KBM-7 (cell line): ENCODE data around the gene CD8A.
"Not testable (repeated sequence)": the region's sequence is repeated elsewhere in the genome, so short reads cannot be mapped to it uniquely, and the experiment has no call there.

Source experiments
- DNase-seq: peaks from one replicate; pipeline ENCODE4 v3.0.0-alpha.2; 2015
- in situ Hi-C: fragments of 300-500 bp; cut with MboI; formaldehyde crosslinking; loops from 2 replicates; pipeline ENCODE4 v1.14.3; 2020; ENCODE audit warnings: low sequenced_read_pairs, low pct_unique_long_range_greater_than_20kb, mixed read lengths

The CD8A gene

GRCh38 chr2:86747711-86748639 is 42.7 kb downstream of the CD8A start:
- DNase-seq, result no peak
- in situ Hi-C loops, result no loop called here

- in situ Hi-C loops, result no loop called here
These were observed 43.8 kb downstream of the CD8A start for GRCh38 chr2:86746939-86747338.

GRCh38 chr2:86744152-86744551 is 46.6 kb downstream of the CD8A start:
- in situ Hi-C loops, result no loop called here

More at GRCh38 chr2:86746939-86747338, 43.8 kb downstream of the CD8A start:
- no peak for DNase-seq

GRCh38 chr2:86741889-86742498 is 48.7 kb downstream of the CD8A start:
- in situ Hi-C loops, DNase-seq: not testable (repeated sequence)

More at GRCh38 chr2:86744152-86744551, 46.6 kb downstream of the CD8A start:
- no peak for DNase-seq

- in situ Hi-C loops, result not testable (repeated sequence)
These were observed 50.8 kb downstream of the CD8A start for GRCh38 chr2:86739889-86740288.

GRCh38 chr2:86739485-86739884 is 51.2 kb downstream of the CD8A start:
- in situ Hi-C loops, DNase-seq: not testable (repeated sequence)

More at GRCh38 chr2:86739889-86740288, 50.8 kb downstream of the CD8A start:
- not testable (repeated sequence) for DNase-seq

- DNase-seq, in situ Hi-C loops: not testable (repeated sequence)
These were observed 55.8 kb downstream of the CD8A start for GRCh38 chr2:86734896-86735295.
